Measurements from ENCODE around the gene MAMDC4. TPM values are rescaled to one million over a fixed set of nuclear protein-coding genes. Genes with fewer than 3 reads are reported as not detected.

The MAMDC4 gene
- total RNA-seq, 2 donors from 2014 or later, result 11.0 to 61.7 TPM

- H3K4me3 ChIP-seq, result no peak overlapping the region
- H3K36me3 ChIP-seq, result no peaks in the 10 kb centered on the region
- H3K4me1 ChIP-seq, result peaks cover 8% of the 10 kb centered on the region
- no peak for TF ChIP-seq CTCF (IDR thresholded peaks at IDR 0.05)
- H3K9me3 ChIP-seq, result no peaks in the 10 kb centered on the region
- intact Hi-C loops (cut with DNase I), result no loop called here
- H3K9ac ChIP-seq (ENCODE audit: low read depth in 2 of 2, low read length in 2 of 2), result no peak overlapping the region
- no peaks in the 10 kb centered on the region for H3K27me3 ChIP-seq
- DNase-seq, result no peak
- no peak overlapping the region for H3K27ac ChIP-seq
Observed at GRCh38 chr9:136896027-136896426, 43.9 kb downstream of the MAMDC4 start.

GRCh38 chr9:136898483-136899100, 46.4 kb downstream of the MAMDC4 start:
- no peak for DNase-seq
- peak overlapping the region in 1 of 2 donors; percentile 51 for H3K9ac ChIP-seq (ENCODE audit: low read depth in 2 of 2, low read length in 2 of 2)
- H3K4me1 ChIP-seq, result peaks cover 29% of the 10 kb centered on the region
- peak overlapping the region; percentile 22 for H3K27ac ChIP-seq
- intact Hi-C loops (cut with DNase I), result no loop called here
- no peak overlapping the region for H3K4me3 ChIP-seq
- H3K9me3 ChIP-seq, result no peaks in the 10 kb centered on the region
- H3K36me3 ChIP-seq, result no peaks in the 10 kb centered on the region
- no peaks in the 10 kb centered on the region for H3K27me3 ChIP-seq
- no peak for TF ChIP-seq CTCF (IDR thresholded peaks at IDR 0.05)

GRCh38 chr9:136899196-136899595, 47.0 kb downstream of the MAMDC4 start:
- TF ChIP-seq CTCF (IDR thresholded peaks at IDR 0.05), result no peak
- Histone ChIP-seq H3K9ac (ENCODE audit: low read depth in 2 of 2, low read length in 2 of 2) (peak overlapping the region; percentile 26 to 76), H3K27ac (peak overlapping the region; percentile 99), H3K27me3 (no peaks in the 10 kb centered on the region), H3K9me3 (no peaks in the 10 kb centered on the region), H3K36me3 (no peaks in the 10 kb centered on the region), H3K4me1 (peaks cover 29% of the 10 kb centered on the region), H3K4me3 (no peak overlapping the region)
- peak; percentile 68 for DNase-seq
- intact Hi-C loops (cut with DNase I), result no loop called here

- H3K27me3 ChIP-seq, result no peaks in the 10 kb centered on the region
- intact Hi-C loops (cut with DNase I), result no loop called here
- H3K9me3 ChIP-seq, result no peaks in the 10 kb centered on the region
- H3K4me1 ChIP-seq, result peaks cover 29% of the 10 kb centered on the region
- peak overlapping the region in 1 of 2 donors; percentile 97 for H3K9ac ChIP-seq (ENCODE audit: low read depth in 2 of 2, low read length in 2 of 2)
- TF ChIP-seq CTCF (IDR thresholded peaks at IDR 0.05), result no peak
- DNase-seq, result no peak
- no peaks in the 10 kb centered on the region for H3K36me3 ChIP-seq
- H3K4me3 ChIP-seq, result no peak overlapping the region
- peak overlapping the region; percentile 99 for H3K27ac ChIP-seq
Observed at GRCh38 chr9:136900556-136900955, 48.4 kb downstream of the MAMDC4 start.

GRCh38 chr9:136900988-136901515, 48.9 kb downstream of the MAMDC4 start:
- H3K36me3 ChIP-seq, result no peaks in the 10 kb centered on the region
- peaks cover 29% of the 10 kb centered on the region for H3K4me1 ChIP-seq
- intact Hi-C loops (cut with DNase I), result no loop called here

More at GRCh38 chr9:136900988-136901515, 48.9 kb downstream of the MAMDC4 start:
- TF ChIP-seq CTCF (IDR thresholded peaks at IDR 0.05), result no peak
- peak overlapping the region; percentile 99 for H3K27ac ChIP-seq
- no peaks in the 10 kb centered on the region for H3K27me3 ChIP-seq
- no peak overlapping the region for H3K4me3 ChIP-seq
- H3K9ac ChIP-seq (ENCODE audit: low read depth in 2 of 2, low read length in 2 of 2), result peak overlapping the region; percentile 73 to 97
- DNase-seq, result no peak
- H3K9me3 ChIP-seq, result no peaks in the 10 kb centered on the region
